HG02571 (cell line): ENCODE measurements around the gene MLXIPL.
"Not testable (repeated sequence)": the region's sequence is repeated elsewhere in the genome, so short reads cannot be mapped to it uniquely, and the experiment has no call there.

Experiments
- ATAC-seq: cut with Tn5 transposase; IDR thresholded peaks from one replicate; pipeline ENCODE4 v1.9.1; 2021; ENCODE audit warnings: mild to moderate bottlenecking, moderate library complexity; ENCODE audit not compliant: unreplicated experiment

Gene MLXIPL

GRCh38 chr7:73615886-73616285 is 8.4 kb downstream of the MLXIPL start:
- ATAC-seq, result no peak

- not testable (repeated sequence) for ATAC-seq
Measured at GRCh38 chr7:73614937-73615336, 9.4 kb downstream of the MLXIPL start.

- no peak for ATAC-seq
Measured at GRCh38 chr7:73613954-73614735, 10.2 kb downstream of the MLXIPL start.

GRCh38 chr7:73612598-73613269 is 11.6 kb downstream of the MLXIPL start:
- ATAC-seq, result no peak

- no peak for ATAC-seq
Measured at GRCh38 chr7:73611017-73611555, 13.2 kb downstream of the MLXIPL start.

- ATAC-seq, result no peak
Measured at GRCh38 chr7:73610105-73610504, 14.2 kb downstream of the MLXIPL start.

- ATAC-seq, result not testable (repeated sequence)
Measured at GRCh38 chr7:73607692-73607983, 16.7 kb downstream of the MLXIPL start.

- ATAC-seq, result no peak
Measured at GRCh38 chr7:73606801-73607691, 17.3 kb downstream of the MLXIPL start.

- ATAC-seq, result no peak
Measured at GRCh38 chr7:73605601-73606220, 18.6 kb downstream of the MLXIPL start.

GRCh38 chr7:73602721-73603651 is 21.3 kb downstream of the MLXIPL start:
- no peak for ATAC-seq

- no peak for ATAC-seq
Measured at GRCh38 chr7:73599916-73600315, 24.4 kb downstream of the MLXIPL start.

GRCh38 chr7:73599151-73599882 is 25.0 kb downstream of the MLXIPL start:
- ATAC-seq, result no peak

GRCh38 chr7:73597978-73598782 is 26.1 kb downstream of the MLXIPL start:
- ATAC-seq, result no peak

- ATAC-seq, result no peak
Measured at GRCh38 chr7:73596191-73597065, 27.9 kb downstream of the MLXIPL start.

GRCh38 chr7:73595358-73595757 is 29.0 kb downstream of the MLXIPL start:
- ATAC-seq, result no peak

- no peak for ATAC-seq
Measured at GRCh38 chr7:73593207-73594045, 30.9 kb downstream of the MLXIPL start.
